Measurements from ENCODE around the gene FOSL2. TPM values are rescaled to one million over a fixed set of nuclear protein-coding genes. Genes with fewer than 3 reads are reported as not detected.

The FOSL2 gene
- total and polyA plus RNA-seq, 2 experiments from 2014 or later = 0.60 to 4.3 TPM

DNA sequence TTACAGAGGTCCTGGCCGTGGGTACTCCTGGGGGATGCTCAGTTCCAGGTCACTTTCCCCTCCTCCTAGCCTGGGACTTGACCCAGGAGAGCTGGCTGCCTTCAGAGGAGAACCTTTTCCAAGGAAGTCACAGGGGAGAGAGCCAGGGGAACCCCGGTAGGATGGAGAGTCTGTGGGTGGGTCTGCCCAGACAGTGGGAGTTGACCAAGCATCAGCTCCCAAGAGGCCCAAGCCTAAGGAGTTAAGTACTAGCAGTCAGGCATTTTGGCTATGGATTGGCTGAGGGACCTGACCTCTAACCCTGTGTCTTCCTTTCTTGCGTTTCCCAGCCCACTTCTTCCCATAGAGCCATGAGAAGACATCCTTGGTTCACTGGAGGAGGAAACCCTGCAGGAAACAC is 54.4 kb downstream of the FOSL2 start (continued):
- TF ChIP-seq, protein P1, sequence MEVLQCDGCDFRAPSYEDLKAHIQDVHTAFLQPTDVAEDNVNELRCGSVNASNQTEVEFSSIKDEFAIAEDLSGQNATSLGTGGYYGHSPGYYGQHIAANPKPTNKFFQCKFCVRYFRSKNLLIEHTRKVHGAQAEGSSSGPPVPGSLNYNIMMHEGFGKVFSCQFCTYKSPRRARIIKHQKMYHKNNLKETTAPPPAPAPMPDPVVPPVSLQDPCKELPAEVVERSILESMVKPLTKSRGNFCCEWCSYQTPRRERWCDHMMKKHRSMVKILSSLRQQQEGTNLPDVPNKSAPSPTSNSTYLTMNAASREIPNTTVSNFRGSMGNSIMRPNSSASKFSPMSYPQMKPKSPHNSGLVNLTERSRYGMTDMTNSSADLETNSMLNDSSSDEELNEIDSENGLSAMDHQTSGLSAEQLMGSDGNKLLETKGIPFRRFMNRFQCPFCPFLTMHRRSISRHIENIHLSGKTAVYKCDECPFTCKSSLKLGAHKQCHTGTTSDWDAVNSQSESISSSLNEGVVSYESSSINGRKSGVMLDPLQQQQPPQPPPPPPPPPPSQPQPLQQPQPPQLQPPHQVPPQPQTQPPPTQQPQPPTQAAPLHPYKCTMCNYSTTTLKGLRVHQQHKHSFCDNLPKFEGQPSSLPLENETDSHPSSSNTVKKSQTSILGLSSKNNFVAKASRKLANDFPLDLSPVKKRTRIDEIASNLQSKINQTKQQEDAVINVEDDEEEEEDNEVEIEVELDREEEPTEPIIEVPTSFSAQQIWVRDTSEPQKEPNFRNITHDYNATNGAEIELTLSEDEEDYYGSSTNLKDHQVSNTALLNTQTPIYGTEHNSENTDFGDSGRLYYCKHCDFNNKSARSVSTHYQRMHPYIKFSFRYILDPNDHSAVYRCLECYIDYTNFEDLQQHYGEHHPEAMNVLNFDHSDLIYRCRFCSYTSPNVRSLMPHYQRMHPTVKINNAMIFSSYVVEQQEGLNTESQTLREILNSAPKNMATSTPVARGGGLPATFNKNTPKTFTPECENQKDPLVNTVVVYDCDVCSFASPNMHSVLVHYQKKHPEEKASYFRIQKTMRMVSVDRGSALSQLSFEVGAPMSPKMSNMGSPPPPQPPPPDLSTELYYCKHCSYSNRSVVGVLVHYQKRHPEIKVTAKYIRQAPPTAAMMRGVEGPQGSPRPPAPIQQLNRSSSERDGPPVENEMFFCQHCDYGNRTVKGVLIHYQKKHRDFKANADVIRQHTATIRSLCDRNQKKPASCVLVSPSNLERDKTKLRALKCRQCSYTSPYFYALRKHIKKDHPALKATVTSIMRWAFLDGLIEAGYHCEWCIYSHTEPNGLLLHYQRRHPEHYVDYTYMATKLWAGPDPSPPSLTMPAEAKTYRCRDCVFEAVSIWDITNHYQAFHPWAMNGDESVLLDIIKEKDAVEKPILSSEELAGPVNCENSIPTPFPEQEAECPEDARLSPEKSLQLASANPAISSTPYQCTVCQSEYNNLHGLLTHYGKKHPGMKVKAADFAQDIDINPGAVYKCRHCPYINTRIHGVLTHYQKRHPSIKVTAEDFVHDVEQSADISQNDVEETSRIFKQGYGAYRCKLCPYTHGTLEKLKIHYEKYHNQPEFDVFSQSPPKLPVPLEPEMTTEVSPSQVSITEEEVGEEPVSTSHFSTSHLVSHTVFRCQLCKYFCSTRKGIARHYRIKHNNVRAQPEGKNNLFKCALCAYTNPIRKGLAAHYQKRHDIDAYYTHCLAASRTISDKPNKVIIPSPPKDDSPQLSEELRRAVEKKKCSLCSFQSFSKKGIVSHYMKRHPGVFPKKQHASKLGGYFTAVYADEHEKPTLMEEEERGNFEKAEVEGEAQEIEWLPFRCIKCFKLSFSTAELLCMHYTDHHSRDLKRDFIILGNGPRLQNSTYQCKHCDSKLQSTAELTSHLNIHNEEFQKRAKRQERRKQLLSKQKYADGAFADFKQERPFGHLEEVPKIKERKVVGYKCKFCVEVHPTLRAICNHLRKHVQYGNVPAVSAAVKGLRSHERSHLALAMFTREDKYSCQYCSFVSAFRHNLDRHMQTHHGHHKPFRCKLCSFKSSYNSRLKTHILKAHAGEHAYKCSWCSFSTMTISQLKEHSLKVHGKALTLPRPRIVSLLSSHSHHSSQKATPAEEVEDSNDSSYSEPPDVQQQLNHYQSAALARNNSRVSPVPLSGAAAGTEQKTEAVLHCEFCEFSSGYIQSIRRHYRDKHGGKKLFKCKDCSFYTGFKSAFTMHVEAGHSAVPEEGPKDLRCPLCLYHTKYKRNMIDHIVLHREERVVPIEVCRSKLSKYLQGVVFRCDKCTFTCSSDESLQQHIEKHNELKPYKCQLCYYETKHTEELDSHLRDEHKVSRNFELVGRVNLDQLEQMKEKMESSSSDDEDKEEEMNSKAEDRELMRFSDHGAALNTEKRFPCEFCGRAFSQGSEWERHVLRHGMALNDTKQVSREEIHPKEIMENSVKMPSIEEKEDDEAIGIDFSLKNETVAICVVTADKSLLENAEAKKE (CRISPR knock-in tag; IDR thresholded peaks at IDR 0.05) = no peak
- no peak for TF ChIP-seq POLR2AphosphoS5 (IDR thresholded peaks at IDR 0.05; ENCODE audit: low read depth)

DNA sequence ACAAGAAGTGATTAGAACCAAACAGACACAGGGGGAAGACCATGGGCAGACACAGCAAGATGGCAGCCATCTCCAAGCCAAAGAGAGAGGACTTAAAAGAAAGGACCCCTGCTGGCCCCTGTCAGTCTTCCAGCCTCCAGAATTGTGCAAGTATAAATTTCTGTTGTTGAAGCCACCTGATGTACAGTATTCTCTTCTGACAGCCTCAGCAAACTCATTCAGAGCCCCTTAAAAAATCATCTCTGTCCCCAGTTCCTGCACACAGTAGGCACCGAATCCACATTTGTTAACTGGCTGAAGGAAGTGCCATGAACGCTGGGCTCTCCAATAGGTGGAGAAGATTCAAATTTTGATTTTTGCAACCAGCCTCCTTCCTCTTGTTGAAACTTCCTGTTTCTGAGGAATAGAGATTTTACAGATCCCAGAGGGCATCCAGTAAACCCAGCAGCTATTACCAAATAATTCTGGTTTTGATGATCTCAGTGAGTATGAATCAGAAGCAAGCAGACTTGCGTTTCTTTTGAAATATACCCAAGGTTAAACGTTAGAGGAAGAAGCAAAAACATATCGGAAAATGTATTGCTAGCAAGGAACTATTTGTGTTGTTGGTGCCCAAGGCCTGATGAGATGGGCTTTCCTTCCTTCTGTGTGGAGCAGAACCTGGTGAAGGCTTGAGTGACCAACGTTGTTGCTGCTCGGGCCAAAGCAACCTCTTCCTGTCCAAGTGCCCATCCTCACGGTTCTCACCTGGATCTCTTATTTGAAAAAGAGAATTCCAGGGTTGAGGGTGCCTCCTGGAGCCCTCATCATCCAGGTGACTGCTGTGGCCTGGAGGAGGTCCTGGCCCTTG is 55.5 kb downstream of the FOSL2 start:
- Mint-ChIP-seq H3K27me3 (ENCODE audit: insufficient read depth, low read depth, poor library complexity) (no peaks in the 10 kb centered on the region), H3K36me3 (ENCODE audit: low read depth) (no peaks in the 10 kb centered on the region), H3K27ac (no peak overlapping the region), H3K9me3 (no peaks in the 10 kb centered on the region), H3K4me1 (peaks cover 5% of the 10 kb centered on the region; the same call in 2 of the 3 replicates), H3K4me3 (no peak overlapping the region)
- Histone ChIP-seq H3K27ac (ENCODE audit: low read depth) (no peak overlapping the region), H4K20me1 (replicated peaks; ENCODE audit: insufficient read depth) (no peaks in the 10 kb centered on the region), H3K4me2 (no peak overlapping the region), H3K9me2 (ENCODE audit: insufficient read depth) (no peaks in the 10 kb centered on the region), H3K27me3 (ENCODE audit: insufficient read depth) (no peaks in the 10 kb centered on the region), H2AFZ (no peak overlapping the region), H3K4me1 (ENCODE audit: insufficient read depth) (no peaks in the 10 kb centered on the region), H3K36me3 (ENCODE audit: insufficient read depth) (no peaks in the 10 kb centered on the region), H3K79me2 (replicated peaks; ENCODE audit: insufficient read depth) (no peaks in the 10 kb centered on the region), H3F3A (replicated peaks; ENCODE audit: low read depth) (no peaks in the 10 kb centered on the region), H3K4me3 (no peak overlapping the region)
- TF ChIP-seq, protein P2, sequence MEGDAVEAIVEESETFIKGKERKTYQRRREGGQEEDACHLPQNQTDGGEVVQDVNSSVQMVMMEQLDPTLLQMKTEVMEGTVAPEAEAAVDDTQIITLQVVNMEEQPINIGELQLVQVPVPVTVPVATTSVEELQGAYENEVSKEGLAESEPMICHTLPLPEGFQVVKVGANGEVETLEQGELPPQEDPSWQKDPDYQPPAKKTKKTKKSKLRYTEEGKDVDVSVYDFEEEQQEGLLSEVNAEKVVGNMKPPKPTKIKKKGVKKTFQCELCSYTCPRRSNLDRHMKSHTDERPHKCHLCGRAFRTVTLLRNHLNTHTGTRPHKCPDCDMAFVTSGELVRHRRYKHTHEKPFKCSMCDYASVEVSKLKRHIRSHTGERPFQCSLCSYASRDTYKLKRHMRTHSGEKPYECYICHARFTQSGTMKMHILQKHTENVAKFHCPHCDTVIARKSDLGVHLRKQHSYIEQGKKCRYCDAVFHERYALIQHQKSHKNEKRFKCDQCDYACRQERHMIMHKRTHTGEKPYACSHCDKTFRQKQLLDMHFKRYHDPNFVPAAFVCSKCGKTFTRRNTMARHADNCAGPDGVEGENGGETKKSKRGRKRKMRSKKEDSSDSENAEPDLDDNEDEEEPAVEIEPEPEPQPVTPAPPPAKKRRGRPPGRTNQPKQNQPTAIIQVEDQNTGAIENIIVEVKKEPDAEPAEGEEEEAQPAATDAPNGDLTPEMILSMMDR (conservative IDR thresholded peaks at IDR 0.05; ENCODE audit: low read depth in 2 of 2) = no peak
- no peak for TF ChIP-seq EZH2 (IDR thresholded peaks at IDR 0.05; ENCODE audit: low read depth, unreplicated experiment)
- DNase-seq (ENCODE audit: low spot score) (no peak), ATAC-seq (no peak)
